PFSK-1 (cell line): Measurements from ENCODE around the gene UGP2.

Experiments used
- FOXP2 ChIP-seq: optimal IDR thresholded peaks from 2 replicates; pipeline ENCODE3; 2011; ENCODE audit warnings: borderline replicate concordance, control low read depth, inconsistent platforms; ENCODE audit not compliant: insufficient read depth; ENCODE audit errors: extremely low read length, extremely low read depth
- POLR2AphosphoS5 ChIP-seq: IDR thresholded peaks from 2 replicates; pipeline ENCODE4 v1.6.1; 2012; ENCODE audit warnings: low read depth, mild to moderate bottlenecking, control low read depth, low read length, moderate library complexity
- SIN3A ChIP-seq: IDR thresholded peaks from 2 replicates; pipeline ENCODE4 v1.6.1; 2012; ENCODE audit warnings: mild to moderate bottlenecking, low read length, moderate library complexity, borderline replicate concordance; ENCODE audit not compliant: insufficient read depth
- TAF1 ChIP-seq: IDR thresholded peaks from 2 replicates; pipeline ENCODE4 v1.6.1; 2012; ENCODE audit warnings: low read length, control low read depth, borderline replicate concordance; ENCODE audit not compliant: insufficient read depth
- TF ChIP-seq, protein P1 (sequence below), 2 experiments: IDR thresholded peaks; 2 replicates each; pipeline versions ENCODE4 v1.6.1 to v1.8.0; 2011 to 2012; ENCODE audit warnings: low read depth in 2 of 2, low read length in 2 of 2, control low read depth in 1 of 2, inconsistent platforms in 1 of 2, mild to moderate bottlenecking in 1 of 2, moderate library complexity in 1 of 2; ENCODE audit not compliant: insufficient read depth in 1 of 2

The UGP2 gene

DNA sequence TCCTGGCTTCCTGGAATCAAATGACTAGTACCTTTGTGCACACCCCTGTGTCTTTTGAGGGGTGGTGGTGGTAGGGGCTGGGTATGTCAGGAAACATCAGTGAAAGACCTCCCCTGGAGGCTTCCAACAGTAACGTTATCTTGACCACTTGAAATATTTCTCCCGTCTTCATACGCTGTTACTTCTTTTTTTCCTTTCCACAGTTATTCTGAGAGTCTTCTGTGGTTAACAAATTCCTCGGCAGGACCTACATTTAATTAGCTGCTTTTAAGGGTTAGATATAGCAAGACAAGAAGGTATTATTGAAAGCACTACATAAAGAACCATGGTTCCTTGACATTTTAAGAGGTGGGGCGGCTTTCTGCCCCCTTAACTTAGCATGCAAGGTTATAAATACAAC lies 34.6 kb downstream of the UGP2 start:
- no peak for TF ChIP-seq POLR2AphosphoS5
- TF ChIP-seq FOXP2 = no peak
- TF ChIP-seq TAF1 = no peak
- TF ChIP-seq, protein P1, sequence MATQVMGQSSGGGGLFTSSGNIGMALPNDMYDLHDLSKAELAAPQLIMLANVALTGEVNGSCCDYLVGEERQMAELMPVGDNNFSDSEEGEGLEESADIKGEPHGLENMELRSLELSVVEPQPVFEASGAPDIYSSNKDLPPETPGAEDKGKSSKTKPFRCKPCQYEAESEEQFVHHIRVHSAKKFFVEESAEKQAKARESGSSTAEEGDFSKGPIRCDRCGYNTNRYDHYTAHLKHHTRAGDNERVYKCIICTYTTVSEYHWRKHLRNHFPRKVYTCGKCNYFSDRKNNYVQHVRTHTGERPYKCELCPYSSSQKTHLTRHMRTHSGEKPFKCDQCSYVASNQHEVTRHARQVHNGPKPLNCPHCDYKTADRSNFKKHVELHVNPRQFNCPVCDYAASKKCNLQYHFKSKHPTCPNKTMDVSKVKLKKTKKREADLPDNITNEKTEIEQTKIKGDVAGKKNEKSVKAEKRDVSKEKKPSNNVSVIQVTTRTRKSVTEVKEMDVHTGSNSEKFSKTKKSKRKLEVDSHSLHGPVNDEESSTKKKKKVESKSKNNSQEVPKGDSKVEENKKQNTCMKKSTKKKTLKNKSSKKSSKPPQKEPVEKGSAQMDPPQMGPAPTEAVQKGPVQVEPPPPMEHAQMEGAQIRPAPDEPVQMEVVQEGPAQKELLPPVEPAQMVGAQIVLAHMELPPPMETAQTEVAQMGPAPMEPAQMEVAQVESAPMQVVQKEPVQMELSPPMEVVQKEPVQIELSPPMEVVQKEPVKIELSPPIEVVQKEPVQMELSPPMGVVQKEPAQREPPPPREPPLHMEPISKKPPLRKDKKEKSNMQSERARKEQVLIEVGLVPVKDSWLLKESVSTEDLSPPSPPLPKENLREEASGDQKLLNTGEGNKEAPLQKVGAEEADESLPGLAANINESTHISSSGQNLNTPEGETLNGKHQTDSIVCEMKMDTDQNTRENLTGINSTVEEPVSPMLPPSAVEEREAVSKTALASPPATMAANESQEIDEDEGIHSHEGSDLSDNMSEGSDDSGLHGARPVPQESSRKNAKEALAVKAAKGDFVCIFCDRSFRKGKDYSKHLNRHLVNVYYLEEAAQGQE (IDR thresholded peaks at IDR 0.05; ENCODE audit: insufficient read depth in 1 of 2, low read depth in 2 of 2, low read length in 2 of 2) = no peak
- TF ChIP-seq SIN3A = no peak

DNA sequence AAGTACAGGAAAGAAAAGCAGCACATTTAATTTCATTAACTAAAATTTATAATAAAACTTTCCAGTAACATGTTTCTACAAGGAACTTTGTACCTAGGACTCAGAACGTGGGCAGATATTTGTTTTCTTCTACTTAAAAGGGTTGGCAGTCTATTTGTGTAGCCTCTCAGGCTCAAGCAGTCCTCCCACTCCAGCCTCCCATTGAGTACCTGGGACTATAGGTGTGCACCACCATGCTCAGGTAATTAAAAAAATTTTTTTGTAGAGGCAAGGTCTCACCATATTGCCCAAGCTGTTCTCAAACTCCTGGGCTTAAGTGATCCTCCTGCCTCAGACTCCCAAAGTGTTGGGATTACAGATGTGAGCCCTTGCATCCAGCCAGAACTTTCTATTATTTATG lies 36.8 kb downstream of the UGP2 start:
- TF ChIP-seq SIN3A (no peak), TAF1 (no peak), FOXP2 (no peak), POLR2AphosphoS5 (no peak)
- TF ChIP-seq, protein P1 (IDR thresholded peaks at IDR 0.05; ENCODE audit: insufficient read depth in 1 of 2, low read depth in 2 of 2, low read length in 2 of 2) = no peak

DNA sequence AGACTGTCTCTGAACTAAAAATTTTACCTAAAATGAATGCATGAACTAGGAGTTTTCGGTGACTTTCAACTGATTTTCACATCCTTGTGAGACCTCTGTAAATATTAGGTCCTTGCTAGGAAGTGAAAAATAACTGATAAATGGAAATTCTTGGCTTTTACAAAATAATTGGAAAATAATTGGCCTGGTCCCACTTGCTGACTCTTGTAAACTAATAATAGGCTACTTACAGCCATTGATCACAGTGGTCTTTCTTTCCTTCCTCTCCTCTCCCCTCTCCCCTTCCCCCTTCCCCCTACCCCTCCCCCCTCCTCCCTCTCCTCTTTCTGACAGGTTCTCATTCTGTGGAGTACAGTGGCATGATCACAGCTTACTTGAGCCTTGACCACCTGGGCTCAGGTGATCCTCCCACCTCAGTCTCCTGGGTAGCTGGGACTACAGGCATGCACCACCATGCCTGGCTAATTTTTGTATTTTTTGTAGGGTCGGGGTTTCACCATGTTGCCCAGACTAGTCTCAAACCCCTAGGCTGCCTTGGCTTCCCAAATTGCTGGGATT lies 38.3 kb downstream of the UGP2 start:
- no peak for TF ChIP-seq FOXP2
- TF ChIP-seq POLR2AphosphoS5 = no peak
- TF ChIP-seq SIN3A = no peak
- TF ChIP-seq TAF1 = no peak
- TF ChIP-seq, protein P1 (IDR thresholded peaks at IDR 0.05; ENCODE audit: insufficient read depth in 1 of 2, low read depth in 2 of 2, low read length in 2 of 2) = no peak

DNA sequence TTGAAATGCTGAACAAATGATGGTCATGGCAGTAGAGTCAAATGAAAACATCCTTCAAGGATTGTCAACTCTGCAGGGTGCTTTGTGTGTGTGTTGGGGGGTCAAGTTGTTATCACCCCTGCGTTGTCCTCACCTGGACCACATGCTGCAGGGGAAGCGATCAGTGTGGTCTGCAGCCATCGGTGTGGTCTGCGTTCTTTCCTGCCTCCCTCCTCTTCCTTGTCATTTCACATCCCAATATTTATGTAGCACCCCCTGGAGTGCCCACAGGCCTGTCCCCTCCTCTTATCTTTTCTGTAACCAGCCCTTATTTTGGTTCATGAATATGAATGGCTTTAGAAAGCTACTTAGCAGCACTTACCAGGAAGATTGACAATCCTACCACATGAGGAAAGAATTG lies 38.9 kb downstream of the UGP2 start:
- TF ChIP-seq POLR2AphosphoS5 (no peak), SIN3A (no peak), FOXP2 (no peak)
- TF ChIP-seq, protein P1 (IDR thresholded peaks at IDR 0.05; ENCODE audit: insufficient read depth in 1 of 2, low read depth in 2 of 2, low read length in 2 of 2) = no peak

DNA sequence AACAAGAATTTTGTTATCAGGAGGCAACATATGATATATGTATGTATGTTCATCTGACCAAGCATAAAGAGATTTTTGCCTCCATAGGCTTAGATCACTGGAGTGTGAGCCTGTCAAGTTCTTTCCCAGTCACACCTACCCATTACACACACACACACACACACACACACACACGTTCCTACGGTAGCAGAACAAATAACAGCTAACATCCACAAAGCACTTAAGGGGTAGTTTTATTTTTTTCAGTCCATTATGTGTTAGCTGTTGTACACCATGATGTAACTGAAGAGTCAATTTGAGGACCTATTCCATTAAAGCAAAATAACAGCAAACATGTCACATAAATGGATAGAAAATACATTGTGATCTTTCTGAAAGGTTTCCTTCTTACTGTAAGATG lies 39.5 kb downstream of the UGP2 start:
- TF ChIP-seq TAF1 (no peak), POLR2AphosphoS5 (no peak), SIN3A (no peak), FOXP2 (no peak)
- TF ChIP-seq, protein P1 (IDR thresholded peaks at IDR 0.05; ENCODE audit: insufficient read depth in 1 of 2, low read depth in 2 of 2, low read length in 2 of 2) = no peak
